H1 (cell line): ENCODE results near the gene HHAT.

Experiments
- BRCA1 ChIP-seq: IDR thresholded peaks from 2 replicates; pipeline ENCODE4 v1.6.1; 2012; ENCODE audit warnings: low read depth, low read length, improper control_type of control experiment
- CEBPB ChIP-seq: IDR thresholded peaks from 2 replicates; pipeline ENCODE4 v1.6.1; 2012; ENCODE audit warnings: low read depth, low read length
- EZH2 ChIP-seq: fragments of 200-600 bp; sonication (generic); IDR thresholded peaks from 2 replicates; pipeline ENCODE4 v1.7.1; 2012; ENCODE audit warnings: low read depth, mild to moderate bottlenecking, moderate library complexity, low read length, inconsistent platforms; ENCODE audit not compliant: severe bottlenecking
- GABPA ChIP-seq: IDR thresholded peaks from 2 replicates; pipeline ENCODE4 v1.6.1; 2011; ENCODE audit warnings: mild to moderate bottlenecking, low read length, moderate library complexity, borderline replicate concordance; ENCODE audit not compliant: insufficient read depth
- HDAC2 ChIP-seq, 2 experiments: fragments of 300-600 bp in 1 of 2; sonication (generic) in 1 of 2; IDR thresholded peaks; 2 replicates each; pipeline ENCODE4 v1.6.1; 2011 to 2012; ENCODE audit warnings: low read depth in 2 of 2, low read length in 2 of 2, mild to moderate bottlenecking in 2 of 2, moderate library complexity in 2 of 2, borderline replicate concordance in 1 of 2, inconsistent platforms in 1 of 2
- MAFK ChIP-seq: IDR thresholded peaks from 2 replicates; pipeline ENCODE4 v1.6.1; 2012; ENCODE audit warnings: low read depth, mild to moderate bottlenecking, improper control_type of control experiment, low read length
- PHF8 ChIP-seq: fragments of 200-600 bp; sonication (generic); conservative IDR thresholded peaks from 2 replicates; pipeline ENCODE4 v1.7.1; 2012; ENCODE audit warnings: low read depth, mild to moderate bottlenecking, inconsistent platforms, low read length, moderate library complexity
- POLR2A ChIP-seq, 2 experiments: IDR thresholded peaks; 1 replicate in 1 of 2; 2 replicates in 1 of 2; pipeline ENCODE4 v1.6.1; 2011; ENCODE audit warnings: low read depth in 2 of 2, low read length in 2 of 2, mild to moderate bottlenecking in 2 of 2; ENCODE audit errors: control extremely low read depth in 1 of 2
- POLR2AphosphoS5 ChIP-seq: IDR thresholded peaks from 2 replicates; pipeline ENCODE4 v1.6.1; 2011; ENCODE audit warnings: low read depth, low read length
- RNF2 ChIP-seq: fragments of 200-900, 300-1000 bp; sonication (generic); IDR thresholded peaks from 2 replicates; pipeline ENCODE4 v1.7.1; 2016; ENCODE audit warnings: borderline replicate concordance, low read depth, mild to moderate bottlenecking, antibody characterized with exemption, low read length; ENCODE audit not compliant: poor library complexity, severe bottlenecking; ENCODE audit errors: missing control alignments
- SRF ChIP-seq: IDR thresholded peaks from 2 replicates; pipeline ENCODE4 v1.6.1; 2011; ENCODE audit warnings: mild to moderate bottlenecking, low read depth, low read length, moderate library complexity
- TF ChIP-seq, protein P1 (sequence below), 3 experiments: IDR thresholded peaks; 1 replicate in 2 of 3; 2 replicates in 1 of 3; pipeline versions ENCODE4 v1.5.1 to v1.6.1; 2011; ENCODE audit warnings: low read length in 3 of 3, mild to moderate bottlenecking in 3 of 3, inconsistent platforms in 2 of 3, low read depth in 1 of 3, moderate library complexity in 1 of 3; ENCODE audit not compliant: insufficient read depth in 1 of 3; ENCODE audit errors: control extremely low read depth in 1 of 3
- TF ChIP-seq, protein P2 (sequence below): IDR thresholded peaks from 2 replicates; pipeline ENCODE4 v1.6.1; 2012; ENCODE audit warnings: inconsistent platforms

DNA sequence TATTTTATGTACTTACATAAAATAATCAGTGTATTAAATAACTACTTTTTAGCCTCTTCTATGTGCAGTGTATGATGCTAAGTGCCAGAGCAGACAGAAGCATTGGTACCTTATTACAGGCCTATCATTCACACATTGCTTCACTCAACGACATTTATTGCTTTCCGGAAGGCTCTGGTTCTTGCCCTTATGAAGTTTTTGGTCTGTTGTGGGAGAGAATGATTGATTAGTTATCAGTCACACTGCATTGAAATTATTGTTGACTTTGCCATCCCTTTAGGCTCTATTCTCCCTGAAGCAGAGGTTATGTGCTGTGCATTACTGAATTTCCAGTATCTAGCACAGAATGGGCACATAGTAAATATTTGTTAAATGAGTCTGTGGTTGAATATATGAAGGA is 178.0 kb downstream of the HHAT start:
- TF ChIP-seq HDAC2 (IDR thresholded peaks at IDR 0.05; ENCODE audit: borderline replicate concordance in 1 of 2, low read depth in 2 of 2, low read length in 2 of 2) = no peak
- no peak for TF ChIP-seq GABPA
- no peak for TF ChIP-seq BRCA1
- TF ChIP-seq EZH2 = no peak
- TF ChIP-seq, protein P1, sequence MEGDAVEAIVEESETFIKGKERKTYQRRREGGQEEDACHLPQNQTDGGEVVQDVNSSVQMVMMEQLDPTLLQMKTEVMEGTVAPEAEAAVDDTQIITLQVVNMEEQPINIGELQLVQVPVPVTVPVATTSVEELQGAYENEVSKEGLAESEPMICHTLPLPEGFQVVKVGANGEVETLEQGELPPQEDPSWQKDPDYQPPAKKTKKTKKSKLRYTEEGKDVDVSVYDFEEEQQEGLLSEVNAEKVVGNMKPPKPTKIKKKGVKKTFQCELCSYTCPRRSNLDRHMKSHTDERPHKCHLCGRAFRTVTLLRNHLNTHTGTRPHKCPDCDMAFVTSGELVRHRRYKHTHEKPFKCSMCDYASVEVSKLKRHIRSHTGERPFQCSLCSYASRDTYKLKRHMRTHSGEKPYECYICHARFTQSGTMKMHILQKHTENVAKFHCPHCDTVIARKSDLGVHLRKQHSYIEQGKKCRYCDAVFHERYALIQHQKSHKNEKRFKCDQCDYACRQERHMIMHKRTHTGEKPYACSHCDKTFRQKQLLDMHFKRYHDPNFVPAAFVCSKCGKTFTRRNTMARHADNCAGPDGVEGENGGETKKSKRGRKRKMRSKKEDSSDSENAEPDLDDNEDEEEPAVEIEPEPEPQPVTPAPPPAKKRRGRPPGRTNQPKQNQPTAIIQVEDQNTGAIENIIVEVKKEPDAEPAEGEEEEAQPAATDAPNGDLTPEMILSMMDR (IDR thresholded peaks at IDR 0.05; ENCODE audit: control extremely low read depth in 1 of 3, insufficient read depth in 1 of 3, low read depth in 1 of 3, low read length in 3 of 3) = no peak
- no peak for TF ChIP-seq POLR2AphosphoS5
- no peak for TF ChIP-seq SRF
- no peak for TF ChIP-seq MAFK
- no peak for TF ChIP-seq PHF8
- TF ChIP-seq RNF2 = no peak
- no peak for TF ChIP-seq POLR2A (IDR thresholded peaks at IDR 0.05; ENCODE audit: control extremely low read depth in 1 of 2, low read depth in 2 of 2, low read length in 2 of 2)
- no peak for TF ChIP-seq CEBPB
- TF ChIP-seq, protein P2, sequence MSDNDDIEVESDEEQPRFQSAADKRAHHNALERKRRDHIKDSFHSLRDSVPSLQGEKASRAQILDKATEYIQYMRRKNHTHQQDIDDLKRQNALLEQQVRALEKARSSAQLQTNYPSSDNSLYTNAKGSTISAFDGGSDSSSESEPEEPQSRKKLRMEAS = no peak
